Smooth muscle cell (in vitro differentiated cells): Measurements from ENCODE around the gene ANKRD65. TPM values are rescaled to one million over a fixed set of nuclear protein-coding genes. Genes with fewer than 3 reads are reported as not detected.
"Not testable (repeated sequence)": the region's sequence is repeated elsewhere in the genome, so short reads cannot be mapped to it uniquely, and the experiment has no call there.

ENCODE experiments used
- DNase-seq: peaks from one replicate; lab custom pipeline; 2025; ENCODE audit not compliant: unreplicated experiment; lab: John Stamatoyannopoulos, UW
- H2AFZ ChIP-seq: fragments of 200-600 bp; sonication (generic); 2 replicates; pipeline ENCODE4 v1.6.0; 2016; ENCODE audit warnings: antibody characterized with exemption, low read depth, mild to moderate bottlenecking
- H3F3A ChIP-seq: fragments of 200-600 bp; sonication (generic); 2 replicates; pipeline ENCODE4 v1.6.0; 2017; ENCODE audit warnings: antibody characterized with exemption, low read depth
- H3K27ac ChIP-seq: fragments of 200-600 bp; sonication (generic); 2 replicates; pipeline ENCODE4 v1.5.1; 2016; ENCODE audit warnings: low read depth, mild to moderate bottlenecking
- H3K27me3 ChIP-seq: fragments of 200-600 bp; sonication (generic); 2 replicates; pipeline ENCODE4 v1.6.1; 2016; ENCODE audit warnings: low read depth, mild to moderate bottlenecking
- H3K36me3 ChIP-seq: fragments of 200-600 bp; sonication (generic); 2 replicates; pipeline ENCODE4 v1.5.1; 2016; ENCODE audit warnings: low read depth
- H3K4me1 ChIP-seq: fragments of 200-600 bp; sonication (generic); 2 replicates; pipeline ENCODE4 v1.5.1; 2016; ENCODE audit warnings: low read depth
- H3K4me2 ChIP-seq: fragments of 200-600 bp; sonication (generic); 2 replicates; pipeline ENCODE4 v1.6.0; 2016; ENCODE audit warnings: mild to moderate bottlenecking
- H3K4me3 ChIP-seq: fragments of 200-600 bp; sonication (generic); 2 replicates; pipeline ENCODE4 v1.5.1; 2016; ENCODE audit warnings: mild to moderate bottlenecking
- H3K79me2 ChIP-seq: fragments of 200-600 bp; sonication (generic); 2 replicates; pipeline ENCODE4 v1.6.0; 2016; ENCODE audit warnings: low read depth, mild to moderate bottlenecking
- H3K9ac ChIP-seq: fragments of 200-600 bp; sonication (generic); 2 replicates; pipeline ENCODE4 v1.6.0; 2016; ENCODE audit warnings: low read depth
- H3K9me3 ChIP-seq: fragments of 200-600 bp; sonication (generic); replicated peaks from 2 replicates; pipeline ENCODE4 v1.5.1; 2016; ENCODE audit warnings: low read depth
- H4K20me1 ChIP-seq: fragments of 200-600 bp; sonication (generic); 2 replicates; pipeline ENCODE4 v1.6.0; 2016; ENCODE audit warnings: low read depth
- WGBS: methylation state at CpG from one replicate; pipeline ENCODE4 v1.1.7; 2016; ENCODE audit warnings: low lambda C conversion rate; 5-methylcytosine and 5-hydroxymethylcytosine counted together
- polyA plus RNA-seq: library from polyadenylated mRNA; unstranded; fragments of >200 nt; fragmentation: Nextera tagmentation; extraction: Ambion mirVana; gene quantifications from 2 replicates; pipeline ENCODE4 v1.2.1, GENCODE V29; 2016
- total RNA-seq: library from RNA; depleted of rRNA; stranded (reverse); fragments of >200 nt; gene quantifications from 2 replicates; pipeline ENCODE4 v1.2.3, GENCODE V29; 2014
- TF ChIP-seq, protein P1 (sequence below): fragments of 200-600 bp; sonication (generic); IDR thresholded peaks from 2 replicates; pipeline ENCODE4 v1.5.1; 2017; ENCODE audit warnings: borderline replicate concordance, mild to moderate bottlenecking, antibody characterized with exemption; ENCODE audit not compliant: insufficient read depth, poor library complexity, severe bottlenecking

ANKRD65 gene
- total and polyA plus RNA-seq, 2 experiments from 2014 or later = 6.1 to 10.1 TPM

DNA sequence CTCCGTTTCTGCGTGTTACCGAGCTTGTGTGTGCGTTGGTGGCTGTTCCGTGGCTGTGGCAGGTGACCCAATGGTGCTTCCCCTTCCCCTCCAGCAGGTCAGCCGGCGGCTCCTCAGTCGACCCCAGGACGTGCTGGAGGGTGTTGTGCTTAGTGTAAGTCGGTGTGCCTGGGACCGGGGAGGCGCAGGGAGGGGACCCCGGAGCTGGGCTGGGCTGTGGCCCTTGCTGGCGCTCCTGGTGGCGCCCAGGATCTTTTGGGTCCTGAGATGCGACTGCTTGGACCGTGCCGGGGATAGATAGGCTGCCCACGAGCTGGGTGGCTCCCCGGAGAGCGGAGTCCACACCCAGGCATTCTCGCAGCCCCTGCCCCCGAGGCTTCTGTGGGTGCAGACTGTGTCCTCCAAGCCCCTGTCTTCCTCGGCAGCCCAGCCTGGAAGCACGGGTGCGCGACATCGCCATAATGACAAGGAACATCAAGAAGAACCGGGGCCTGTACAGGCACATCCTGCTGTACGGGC lies 34.3 kb upstream of the ANKRD65 start:
- Histone ChIP-seq H3K4me1 (no peaks in the 10 kb centered on the region), H3K36me3 (no peaks in the 10 kb centered on the region), H3K9me3 (no peaks in the 10 kb centered on the region), H3K27ac (no peak overlapping the region), H3F3A (no peaks in the 10 kb centered on the region), H3K79me2 (no peaks in the 10 kb centered on the region), H3K27me3 (no peaks in the 10 kb centered on the region), H3K4me3 (no peak overlapping the region), H3K4me2 (no peak overlapping the region), H3K9ac (no peak overlapping the region), H4K20me1 (no peaks in the 10 kb centered on the region), H2AFZ (no peak overlapping the region)
- no peak for DNase-seq
- 91% methylated on average over 28 of the region's 30 CpGs for WGBS
- TF ChIP-seq, protein P1, sequence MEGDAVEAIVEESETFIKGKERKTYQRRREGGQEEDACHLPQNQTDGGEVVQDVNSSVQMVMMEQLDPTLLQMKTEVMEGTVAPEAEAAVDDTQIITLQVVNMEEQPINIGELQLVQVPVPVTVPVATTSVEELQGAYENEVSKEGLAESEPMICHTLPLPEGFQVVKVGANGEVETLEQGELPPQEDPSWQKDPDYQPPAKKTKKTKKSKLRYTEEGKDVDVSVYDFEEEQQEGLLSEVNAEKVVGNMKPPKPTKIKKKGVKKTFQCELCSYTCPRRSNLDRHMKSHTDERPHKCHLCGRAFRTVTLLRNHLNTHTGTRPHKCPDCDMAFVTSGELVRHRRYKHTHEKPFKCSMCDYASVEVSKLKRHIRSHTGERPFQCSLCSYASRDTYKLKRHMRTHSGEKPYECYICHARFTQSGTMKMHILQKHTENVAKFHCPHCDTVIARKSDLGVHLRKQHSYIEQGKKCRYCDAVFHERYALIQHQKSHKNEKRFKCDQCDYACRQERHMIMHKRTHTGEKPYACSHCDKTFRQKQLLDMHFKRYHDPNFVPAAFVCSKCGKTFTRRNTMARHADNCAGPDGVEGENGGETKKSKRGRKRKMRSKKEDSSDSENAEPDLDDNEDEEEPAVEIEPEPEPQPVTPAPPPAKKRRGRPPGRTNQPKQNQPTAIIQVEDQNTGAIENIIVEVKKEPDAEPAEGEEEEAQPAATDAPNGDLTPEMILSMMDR = no peak

DNA sequence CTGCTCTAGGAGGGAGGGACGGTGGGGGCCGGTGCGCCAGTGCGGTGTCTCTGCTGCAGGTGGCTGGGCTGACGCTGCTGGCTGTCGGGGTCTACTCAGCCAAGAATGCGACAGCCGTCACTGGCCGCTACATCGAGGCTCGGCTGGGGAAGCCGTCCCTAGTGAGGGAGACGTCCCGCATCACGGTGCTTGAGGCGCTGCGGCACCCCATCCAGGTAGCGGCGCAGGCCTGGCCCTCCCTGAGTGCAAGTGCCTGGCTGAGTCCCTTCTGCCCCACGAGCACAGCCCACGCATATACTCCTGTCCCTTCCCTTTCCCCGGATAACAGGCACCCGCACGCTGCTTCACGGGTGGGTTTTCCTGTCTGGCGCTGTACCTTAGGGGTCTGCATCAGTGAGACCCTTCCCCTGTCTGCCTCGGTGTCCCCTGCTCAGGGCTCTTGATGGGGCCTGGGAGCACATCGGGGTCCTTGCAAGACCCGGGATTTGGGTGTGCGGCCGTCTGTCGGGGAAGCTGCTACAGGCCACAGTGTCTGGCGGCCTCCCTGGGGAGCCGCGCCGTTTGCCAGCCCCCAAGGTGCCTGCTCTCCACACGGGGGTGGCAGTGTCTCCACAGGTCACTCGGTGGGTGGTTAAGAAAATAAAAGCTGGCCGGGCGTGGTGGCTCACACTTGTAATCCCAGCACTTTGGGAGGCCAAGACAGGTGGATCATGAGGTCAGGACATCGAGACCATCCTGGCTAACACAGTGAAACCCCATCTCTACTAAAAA lies 33.4 kb upstream of the ANKRD65 start:
- H3K4me2 ChIP-seq, H3F3A ChIP-seq, H3K36me3 ChIP-seq, H3K4me3 ChIP-seq, H3K27me3 ChIP-seq, H3K9me3 ChIP-seq, H3K4me1 ChIP-seq, DNase-seq, H3K9ac ChIP-seq, H3K27ac ChIP-seq, H2AFZ ChIP-seq, H3K79me2 ChIP-seq, H4K20me1 ChIP-seq: not testable (repeated sequence)
- 94% methylated on average over 39 of the region's 41 CpGs for WGBS

DNA sequence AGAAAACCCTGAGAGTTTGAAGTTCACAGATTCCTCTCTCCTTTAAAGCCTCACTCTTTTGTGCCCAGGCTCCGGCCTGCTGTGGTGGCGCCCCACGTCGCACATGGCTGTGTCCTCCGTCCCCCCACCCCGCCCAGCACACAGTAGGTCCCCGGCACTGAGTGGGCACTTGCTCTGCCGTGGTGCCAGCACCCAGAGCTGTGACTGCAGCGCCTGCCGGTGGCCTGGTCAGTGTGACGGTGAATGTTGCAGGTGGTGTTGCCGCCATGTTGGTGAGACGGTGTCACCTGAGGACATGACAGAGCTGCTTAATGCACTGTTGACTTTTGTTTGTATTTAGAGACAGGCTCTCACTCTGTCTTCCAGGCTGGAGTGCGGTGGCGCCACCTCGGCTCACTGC lies 31.8 kb upstream of the ANKRD65 start:
- Histone ChIP-seq H3K27me3 (no peaks in the 10 kb centered on the region), H3K4me2 (no peak overlapping the region), H3K79me2 (no peaks in the 10 kb centered on the region), H4K20me1 (no peaks in the 10 kb centered on the region), H3K36me3 (no peaks in the 10 kb centered on the region), H3K4me3 (no peak overlapping the region), H3K9me3 (no peaks in the 10 kb centered on the region), H2AFZ (no peak overlapping the region), H3F3A (no peaks in the 10 kb centered on the region), H3K9ac (no peak overlapping the region), H3K4me1 (no peaks in the 10 kb centered on the region), H3K27ac (no peak overlapping the region)
- TF ChIP-seq, protein P1 = no peak
- no peak for DNase-seq
- 95% methylated on average over 16 of the region's 16 CpGs for WGBS

DNA sequence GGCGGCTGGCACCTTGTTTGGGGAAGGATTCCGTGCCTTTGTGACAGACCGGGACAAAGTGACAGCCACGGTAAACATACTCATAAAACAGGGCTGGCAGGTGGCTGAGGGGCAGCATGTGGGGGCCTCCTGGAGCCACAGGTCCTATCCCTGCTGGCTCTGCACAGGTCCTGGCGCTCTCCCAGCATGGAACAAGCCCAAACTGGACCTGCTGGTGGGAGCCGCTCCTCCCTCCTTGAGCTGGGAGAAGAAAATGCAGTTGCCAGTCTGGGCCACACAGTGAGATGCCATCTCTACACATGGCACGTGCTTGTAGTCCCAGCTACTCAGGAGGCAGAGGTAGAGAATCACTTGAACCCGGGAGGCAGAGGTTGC lies 31.3 kb upstream of the ANKRD65 start:
- not testable (repeated sequence) for DNase-seq, H3K79me2 ChIP-seq, H3K27ac ChIP-seq, H3F3A ChIP-seq, H2AFZ ChIP-seq, H3K4me2 ChIP-seq, H3K9me3 ChIP-seq, H3K36me3 ChIP-seq, H3K4me1 ChIP-seq, H4K20me1 ChIP-seq, H3K4me3 ChIP-seq, H3K27me3 ChIP-seq, H3K9ac ChIP-seq
- 87% methylated on average over 8 of the region's 8 CpGs for WGBS
